Naive B cell (primary cell): ENCODE results near the gene ARHGEF28. TPM values are rescaled to one million over a fixed set of nuclear protein-coding genes. Genes with fewer than 3 reads are reported as not detected.

ENCODE experiments used
- ATAC-seq, 2 donors: fragments of 150-1000 bp; cut with Tn5 transposase; 2 replicates each; pipeline ENCODE4 v1.10.0; 2021; ENCODE audit warnings: low read depth in 2 of 2, mild to moderate bottlenecking in 2 of 2, moderate library complexity in 2 of 2
- DNase-seq: peaks from one replicate; pipeline ENCODE4 v3.0.0; 2022
- H3K27ac Mint-ChIP-seq, 6 donors: one replicate each; pipeline ENCODE4 v1.8.0; 2020 to 2022; ENCODE audit warnings: mild to moderate bottlenecking in 6 of 6, mixed read lengths in 6 of 6, moderate library complexity in 5 of 6, inconsistent platforms in 2 of 6
- H3K27me3 Mint-ChIP-seq, 3 donors: one replicate each; pipeline ENCODE4 v1.8.0; 2021 to 2022; ENCODE audit warnings: mixed read lengths in 3 of 3, mild to moderate bottlenecking in 1 of 3
- H3K36me3 Mint-ChIP-seq, 2 donors: one replicate each; pipeline ENCODE4 v1.8.0; 2020 to 2022; ENCODE audit warnings: mixed read lengths in 2 of 2, inconsistent platforms in 1 of 2, mild to moderate bottlenecking in 1 of 2
- H3K4me1 Mint-ChIP-seq, 3 donors: one replicate each; pipeline ENCODE4 v1.8.0; 2020 to 2022; ENCODE audit warnings: mixed read lengths in 3 of 3, inconsistent platforms in 1 of 3, mild to moderate bottlenecking in 1 of 3, moderate library complexity in 1 of 3
- H3K4me3 Mint-ChIP-seq, 8 donors: one replicate each; pipeline ENCODE4 v1.8.0; 2020 to 2022; ENCODE audit warnings: mild to moderate bottlenecking in 8 of 8, mixed read lengths in 8 of 8, moderate library complexity in 8 of 8, inconsistent platforms in 2 of 8
- H3K9me3 Mint-ChIP-seq, 7 donors: one replicate each; pipeline ENCODE4 v1.8.0; 2020 to 2022; ENCODE audit warnings: mixed read lengths in 7 of 7, mild to moderate bottlenecking in 5 of 7, inconsistent platforms in 2 of 7, moderate library complexity in 1 of 7
- polyA plus RNA-seq, 6 donors: library from polyadenylated mRNA; unstranded; fragments of 300-500 nt; fragmentation: Illumina TruSeq; gene quantifications; one replicate each; pipeline ENCODE4 v1.2.3, GENCODE V29; 2021; ENCODE audit warnings: low read depth in 6 of 6

The ARHGEF28 gene
- polyA plus RNA-seq, 6 donors from 2014 or later: not detected

DNA sequence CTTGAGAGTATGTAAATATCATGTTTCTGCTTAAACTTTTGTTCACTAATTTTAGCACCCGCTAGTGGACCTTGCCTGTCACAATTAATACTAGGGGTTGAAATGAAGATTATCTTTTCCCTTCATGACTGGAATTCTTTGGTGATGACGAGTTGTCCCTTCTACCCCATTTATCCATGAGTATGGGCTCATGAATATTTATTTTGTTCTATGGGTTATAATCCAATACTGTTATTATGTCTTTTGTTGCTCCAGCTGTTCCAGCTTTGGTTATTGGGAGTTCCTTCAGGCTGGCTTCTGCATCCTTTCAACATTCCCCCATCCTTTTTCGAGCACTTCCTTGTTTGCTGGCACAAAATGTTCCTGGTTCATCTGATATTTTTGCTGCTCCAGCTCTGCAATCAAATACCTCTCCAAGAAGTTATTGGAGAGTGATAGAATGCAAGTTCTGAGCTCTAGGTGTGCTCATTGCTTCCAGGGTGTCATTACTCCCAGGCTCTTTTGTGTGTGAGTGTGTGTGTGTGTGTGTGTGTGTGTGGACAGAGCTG lies 19.7 kb upstream of the ARHGEF28 start:
- ATAC-seq: no peak
- Mint-ChIP-seq H3K4me1 (no peaks in the 10 kb centered on the region), H3K9me3 (peaks cover 2 to 9% (median 5%) of the 10 kb centered on the region in 7 donors), H3K4me3 (no peak overlapping the region), H3K27me3 (peaks cover 11 to 25% (median 14%) of the 10 kb centered on the region in 3 donors), H3K27ac (no peak overlapping the region), H3K36me3 (peaks cover 4 to 7% of the 10 kb centered on the region in 2 donors)
- DNase-seq: no peak

DNA sequence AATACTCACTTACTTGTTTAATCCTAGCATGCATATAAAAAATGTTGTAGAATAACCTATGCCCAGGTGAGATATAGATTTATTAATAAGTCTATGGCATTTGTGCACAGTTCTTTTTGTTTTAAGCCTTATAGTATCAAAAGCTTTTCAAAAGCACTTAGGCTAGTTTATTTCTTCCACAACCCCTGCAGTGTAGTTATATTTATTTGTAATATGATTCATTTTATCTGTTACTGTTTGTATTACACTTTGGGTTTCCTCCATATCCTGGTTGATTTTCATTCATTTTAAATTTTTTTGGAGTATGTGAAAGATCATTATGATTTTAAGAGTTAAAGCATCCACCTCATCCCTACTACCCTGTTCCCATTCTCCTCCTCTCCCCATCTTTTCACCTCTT lies 18.8 kb upstream of the ARHGEF28 start:
- H3K36me3 Mint-ChIP-seq: no peaks in the 10 kb centered on the region
- H3K9me3 Mint-ChIP-seq: peaks cover 0 to 3% (median 0%) of the 10 kb centered on the region in 7 donors
- DNase-seq (no peak), ATAC-seq (no peak)
- no peaks in the 10 kb centered on the region for H3K4me1 Mint-ChIP-seq
- no peak overlapping the region for H3K27ac Mint-ChIP-seq
- H3K27me3 Mint-ChIP-seq: peaks cover 11 to 23% (median 17%) of the 10 kb centered on the region in 3 donors
- no peak overlapping the region for H3K4me3 Mint-ChIP-seq

DNA sequence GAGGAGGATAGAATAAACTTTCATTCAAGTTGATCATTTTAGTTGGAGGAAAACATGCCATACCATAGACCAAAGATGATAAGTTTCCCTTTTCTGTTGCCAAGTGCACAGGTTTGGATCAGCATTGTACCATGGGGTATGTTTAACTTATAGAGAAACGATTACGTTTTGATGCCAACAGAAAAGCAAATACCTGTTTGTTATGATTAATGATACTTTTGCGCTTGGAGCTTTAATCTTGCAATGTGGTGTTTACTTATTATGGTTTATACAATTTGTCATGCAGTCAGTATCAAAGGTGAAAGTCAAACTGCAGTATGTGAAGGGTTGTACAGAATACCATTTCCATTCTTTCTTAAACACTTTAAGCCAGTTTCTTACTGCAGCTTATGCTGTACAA lies 13.2 kb upstream of the ARHGEF28 start:
- peaks cover 22 to 54% (median 23%) of the 10 kb centered on the region in 3 donors for H3K27me3 Mint-ChIP-seq
- no peak overlapping the region for H3K4me3 Mint-ChIP-seq
- no peaks in the 10 kb centered on the region for H3K4me1 Mint-ChIP-seq
- H3K36me3 Mint-ChIP-seq: no peaks in the 10 kb centered on the region
- ATAC-seq: no peak
- DNase-seq: no peak
- H3K27ac Mint-ChIP-seq: peak overlapping the region in 1 of 6 donors; percentile 26
- peaks cover 0 to 3% (median 0%) of the 10 kb centered on the region in 7 donors for H3K9me3 Mint-ChIP-seq

DNA sequence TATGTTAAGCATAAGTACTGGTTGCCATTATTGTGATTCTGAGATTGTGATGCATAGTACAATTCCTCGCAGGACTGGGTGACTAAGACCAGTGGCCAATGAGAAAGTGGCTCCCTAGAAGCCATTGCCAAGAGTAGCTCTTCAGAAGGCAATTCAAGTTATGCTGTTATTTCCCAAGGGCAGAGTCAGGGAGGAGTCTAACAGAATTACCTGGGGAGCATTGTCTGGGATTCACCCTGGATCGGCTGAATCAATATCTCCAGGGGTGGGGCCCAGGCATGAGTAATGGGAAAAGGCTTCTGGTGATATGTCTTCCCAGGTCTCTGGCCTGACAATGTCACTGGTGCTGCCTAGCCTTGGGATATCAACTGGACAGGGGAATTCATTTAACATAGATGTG lies 10.9 kb upstream of the ARHGEF28 start:
- no peak overlapping the region for H3K4me3 Mint-ChIP-seq
- peaks cover 28 to 58% (median 29%) of the 10 kb centered on the region in 3 donors for H3K27me3 Mint-ChIP-seq
- H3K9me3 Mint-ChIP-seq: peaks cover 0 to 3% (median 0%) of the 10 kb centered on the region in 7 donors
- no peak for ATAC-seq
- no peaks in the 10 kb centered on the region for H3K36me3 Mint-ChIP-seq
- H3K27ac Mint-ChIP-seq: no peak overlapping the region
- H3K4me1 Mint-ChIP-seq: no peaks in the 10 kb centered on the region
- DNase-seq: no peak

DNA sequence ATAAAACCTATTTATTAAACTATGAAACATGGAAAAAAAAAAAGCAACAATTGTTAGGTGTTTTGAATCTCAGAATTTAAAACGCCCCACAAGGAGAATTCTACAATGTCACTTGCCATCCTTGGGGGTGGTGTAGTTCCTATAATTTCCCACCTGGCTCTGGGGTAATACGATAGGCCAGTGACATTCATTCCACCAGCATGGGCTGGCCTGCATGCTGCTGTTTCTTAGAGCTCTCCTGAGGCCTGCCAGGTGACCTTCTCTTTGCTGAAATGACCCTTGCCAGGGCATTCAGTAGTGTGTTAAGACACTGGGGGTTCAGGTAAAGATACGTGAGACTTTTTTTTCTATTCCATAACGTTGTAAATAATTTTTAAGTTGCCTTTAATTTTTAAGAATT lies 10.0 kb upstream of the ARHGEF28 start:
- H3K9me3 Mint-ChIP-seq: peaks cover 0 to under 1% (median 0%) of the 10 kb centered on the region in 7 donors
- ATAC-seq: no peak
- no peak overlapping the region for H3K27ac Mint-ChIP-seq
- no peak for DNase-seq
- peaks cover 24 to 49% (median 29%) of the 10 kb centered on the region in 3 donors for H3K27me3 Mint-ChIP-seq
- no peaks in the 10 kb centered on the region for H3K4me1 Mint-ChIP-seq
- no peaks in the 10 kb centered on the region for H3K36me3 Mint-ChIP-seq
- no peak overlapping the region for H3K4me3 Mint-ChIP-seq

DNA sequence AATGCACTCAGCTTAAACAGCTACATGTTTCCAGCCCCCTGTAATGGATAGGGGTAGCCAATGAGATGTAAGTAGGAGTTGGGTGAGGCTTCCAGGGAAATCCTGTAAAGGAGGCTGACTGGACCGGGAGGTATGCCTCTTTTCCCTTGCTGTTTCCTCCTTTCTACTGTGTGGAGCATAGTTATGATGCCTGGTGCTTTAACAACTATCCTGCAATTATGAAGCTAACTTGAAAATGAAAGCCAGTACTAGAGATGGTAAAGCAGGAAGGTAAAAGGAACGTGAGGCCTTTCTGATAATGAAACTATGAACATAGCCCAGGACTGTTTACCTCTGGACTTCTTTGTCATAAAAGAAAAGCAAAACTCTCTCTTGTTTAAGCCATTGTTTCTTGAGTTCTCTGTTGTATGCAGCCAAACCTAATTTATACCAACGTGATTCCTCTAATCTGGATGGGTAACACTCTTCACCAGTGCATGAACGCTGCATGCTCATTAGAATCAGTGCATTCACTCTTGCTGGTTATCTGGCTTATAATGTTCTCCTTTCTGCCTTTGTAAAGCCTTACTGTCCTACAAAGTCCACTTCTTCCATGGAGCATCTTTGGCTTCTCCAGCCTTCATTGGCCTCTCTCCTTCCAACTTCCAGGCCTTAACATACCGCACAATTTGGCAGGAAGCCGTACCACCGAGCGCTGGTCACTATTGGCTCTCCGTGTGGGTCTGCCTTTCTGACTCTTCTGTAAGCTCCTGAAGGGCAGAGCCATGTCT lies 8.3 kb upstream of the ARHGEF28 start:
- ATAC-seq (no peak), DNase-seq (no peak)
- no peaks in the 10 kb centered on the region for H3K36me3 Mint-ChIP-seq
- H3K4me1 Mint-ChIP-seq: no peaks in the 10 kb centered on the region
- H3K27ac Mint-ChIP-seq: no peak overlapping the region
- no peak overlapping the region for H3K4me3 Mint-ChIP-seq
- H3K9me3 Mint-ChIP-seq: no peaks in the 10 kb centered on the region
- H3K27me3 Mint-ChIP-seq: peaks cover 32 to 43% (median 34%) of the 10 kb centered on the region in 3 donors

DNA sequence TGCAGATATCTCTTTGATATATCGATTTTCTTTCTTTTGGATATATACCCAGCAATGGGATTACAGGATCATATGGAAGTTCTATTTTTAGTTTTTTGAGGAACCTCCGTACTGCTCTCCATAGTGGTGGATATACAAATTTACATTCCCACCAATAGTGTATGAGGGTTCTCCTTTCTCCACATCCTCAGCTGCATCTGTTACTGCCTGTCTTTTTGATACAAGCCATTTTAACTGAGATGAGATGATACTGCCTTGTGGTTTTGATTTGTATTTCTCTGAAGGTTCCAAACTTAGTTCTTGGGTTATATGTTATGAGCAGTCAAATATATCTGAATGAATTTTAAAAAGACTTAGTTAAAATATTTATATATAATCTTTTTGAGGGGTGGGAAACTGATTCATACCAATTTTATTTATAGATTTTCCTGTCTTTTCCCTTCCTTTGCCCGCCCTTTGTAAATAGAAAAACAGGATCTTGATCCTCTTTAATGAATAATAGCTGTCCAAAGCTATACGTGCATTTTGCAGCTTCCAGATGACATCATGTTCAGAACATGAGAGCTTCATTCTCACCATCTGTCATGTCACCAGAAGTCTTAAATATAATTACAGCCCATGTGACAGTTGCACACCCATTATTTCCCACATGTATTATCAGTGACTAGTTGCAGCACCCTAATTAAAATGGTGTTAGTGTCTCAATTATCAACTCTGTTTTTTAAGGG lies 6.2 kb upstream of the ARHGEF28 start:
- H3K36me3 Mint-ChIP-seq: no peaks in the 10 kb centered on the region
- H3K27me3 Mint-ChIP-seq: peaks cover 31 to 42% (median 37%) of the 10 kb centered on the region in 3 donors
- no peak overlapping the region for H3K27ac Mint-ChIP-seq
- no peaks in the 10 kb centered on the region for H3K4me1 Mint-ChIP-seq
- no peaks in the 10 kb centered on the region for H3K9me3 Mint-ChIP-seq
- no peak for DNase-seq
- no peak for ATAC-seq
- H3K4me3 Mint-ChIP-seq: no peak overlapping the region

DNA sequence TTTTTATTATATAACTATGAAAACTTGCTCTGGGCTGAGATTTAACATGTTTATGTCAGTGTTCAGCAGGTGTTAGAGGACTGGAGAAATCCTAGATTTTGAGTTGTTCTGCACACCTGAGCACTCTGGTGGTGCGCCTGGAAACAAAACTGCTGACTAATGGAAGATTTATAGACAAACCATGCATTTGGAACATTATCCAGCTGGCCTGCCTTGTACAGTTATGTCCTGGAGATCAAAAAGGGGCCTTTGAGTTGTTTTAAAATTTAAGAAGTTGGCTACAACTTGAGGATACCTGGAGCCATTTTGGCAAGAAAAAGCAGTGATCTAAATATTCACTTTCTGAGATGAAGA lies 5.7 kb upstream of the ARHGEF28 start:
- Mint-ChIP-seq H3K9me3 (no peaks in the 10 kb centered on the region), H3K27ac (no peak overlapping the region), H3K4me3 (no peak overlapping the region), H3K4me1 (peaks cover 0 to 2% (median 0%) of the 10 kb centered on the region in 3 donors), H3K36me3 (no peaks in the 10 kb centered on the region), H3K27me3 (peaks cover 27 to 41% (median 37%) of the 10 kb centered on the region in 3 donors)
- DNase-seq: no peak
- ATAC-seq: no peak

DNA sequence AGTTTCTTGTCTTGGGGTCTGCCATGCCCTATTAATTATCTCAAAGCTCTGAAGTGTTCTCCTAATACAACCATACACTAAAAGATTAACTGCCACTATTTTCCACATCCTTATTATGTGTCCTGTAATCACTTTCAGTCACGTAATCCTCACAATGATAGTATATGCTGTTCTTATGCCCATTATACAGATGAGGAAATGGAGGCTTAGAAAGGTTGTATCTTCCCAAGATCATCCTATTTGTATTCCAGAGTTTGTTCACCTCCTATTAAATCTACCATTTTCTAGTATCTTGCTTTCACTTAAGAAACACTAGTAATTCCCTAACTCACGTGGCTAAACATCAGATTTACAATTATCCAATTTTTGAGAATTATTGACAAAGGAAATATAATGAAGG lies 2.9 kb upstream of the ARHGEF28 start:
- DNase-seq (no peak), ATAC-seq (no peak)
- no peaks in the 10 kb centered on the region for H3K9me3 Mint-ChIP-seq
- peaks cover 0 to 10% (median 0%) of the 10 kb centered on the region in 3 donors for H3K4me1 Mint-ChIP-seq
- H3K4me3 Mint-ChIP-seq: no peak overlapping the region
- H3K27me3 Mint-ChIP-seq: peaks cover 32 to 48% (median 37%) of the 10 kb centered on the region in 3 donors
- no peak overlapping the region for H3K27ac Mint-ChIP-seq
- no peaks in the 10 kb centered on the region for H3K36me3 Mint-ChIP-seq

DNA sequence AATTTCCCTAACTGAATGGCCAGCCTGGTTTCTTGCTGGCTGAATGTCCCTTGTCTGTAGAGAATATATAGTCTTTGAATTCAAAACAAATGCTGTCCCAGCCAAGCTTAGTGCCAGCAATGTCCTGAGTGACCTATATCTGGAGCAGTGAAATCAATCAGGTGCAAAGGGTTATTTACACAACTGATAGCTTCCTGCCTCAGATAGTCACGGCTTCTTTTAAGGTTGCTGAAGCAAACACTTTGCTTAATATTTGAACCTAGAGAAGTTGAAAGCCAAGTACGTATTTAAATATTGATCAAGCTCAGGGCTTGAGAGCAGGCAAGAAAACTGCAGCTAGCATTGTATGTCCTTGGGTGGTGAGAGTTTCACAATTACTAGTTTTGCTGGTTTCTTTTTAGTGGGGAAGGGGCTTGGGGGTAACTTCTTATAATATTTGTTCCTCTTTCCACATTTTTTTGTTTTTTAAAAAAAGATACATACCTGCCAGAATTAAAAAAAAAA lies 2.0 kb upstream of the ARHGEF28 start:
- DNase-seq: no peak
- Mint-ChIP-seq H3K27me3 (peaks cover 35 to 54% (median 36%) of the 10 kb centered on the region in 3 donors), H3K27ac (no peak overlapping the region), H3K36me3 (no peaks in the 10 kb centered on the region), H3K9me3 (no peaks in the 10 kb centered on the region), H3K4me3 (no peak overlapping the region), H3K4me1 (peaks cover 0 to 10% (median 0%) of the 10 kb centered on the region in 3 donors)
- no peak for ATAC-seq

DNA sequence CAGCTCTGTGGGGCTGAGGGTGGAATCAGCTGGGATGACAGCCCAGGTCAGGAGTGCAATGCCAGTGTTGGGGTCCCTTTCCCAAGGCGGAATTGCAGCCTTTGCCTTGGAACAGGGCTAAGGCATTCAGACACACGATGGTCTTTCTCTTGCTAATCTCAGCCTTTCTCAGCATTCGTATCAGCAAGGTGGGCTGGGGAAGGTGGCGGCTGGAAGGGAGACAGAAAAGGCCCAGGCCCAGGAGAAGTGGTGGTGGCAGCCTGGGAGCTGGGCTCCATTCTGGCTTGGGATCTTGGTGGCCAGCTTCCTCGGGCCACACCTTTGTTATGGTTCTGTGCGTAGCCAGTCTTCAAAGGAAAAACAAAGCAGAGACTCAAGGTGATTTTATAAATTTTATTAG lies 1.1 kb upstream of the ARHGEF28 start:
- Mint-ChIP-seq H3K9me3 (no peaks in the 10 kb centered on the region), H3K27ac (no peak overlapping the region), H3K4me3 (peak overlapping the region in 2 of 8 donors; percentile 64 to 71), H3K27me3 (peaks cover 36 to 53% (median 41%) of the 10 kb centered on the region in 3 donors), H3K4me1 (peaks cover 0 to 10% (median 0%) of the 10 kb centered on the region in 3 donors), H3K36me3 (no peaks in the 10 kb centered on the region)
- ATAC-seq: no peak
- DNase-seq: no peak

DNA sequence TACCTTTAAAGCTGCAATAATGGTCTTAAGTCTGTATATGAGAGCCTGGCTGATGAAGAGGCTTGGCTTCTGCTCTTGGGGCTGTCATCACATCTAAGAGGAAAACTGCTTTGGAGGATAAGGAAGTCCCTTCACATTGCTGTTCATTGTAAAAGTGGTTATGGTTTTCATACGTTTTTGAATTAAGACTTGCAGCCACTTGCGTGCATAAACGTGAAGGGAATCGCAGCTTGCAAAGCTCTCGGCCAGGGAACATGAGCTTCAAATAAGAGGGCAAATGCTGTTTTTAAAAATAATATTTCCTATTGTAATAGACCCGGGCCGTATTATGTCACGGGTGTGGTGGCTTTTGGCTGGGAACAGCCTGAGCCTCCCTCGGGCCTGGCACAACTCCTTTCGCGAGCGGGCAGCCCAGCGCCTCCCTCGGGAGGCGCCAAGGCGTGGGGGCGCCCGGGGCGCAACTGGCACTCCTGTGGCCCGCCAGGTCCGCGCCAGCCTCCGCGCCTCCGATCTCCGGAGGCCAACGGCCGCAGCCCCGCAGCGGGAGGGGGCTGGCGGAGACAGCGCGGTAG lies 538 bp upstream of the ARHGEF28 start:
- no peaks in the 10 kb centered on the region for H3K36me3 Mint-ChIP-seq
- H3K9me3 Mint-ChIP-seq: no peaks in the 10 kb centered on the region
- ATAC-seq (no peak), DNase-seq (no peak)
- H3K27me3 Mint-ChIP-seq: peaks cover 31 to 52% (median 42%) of the 10 kb centered on the region in 3 donors
- peak overlapping the region; percentile 23 to 86 (median 72) for H3K4me3 Mint-ChIP-seq
- H3K4me1 Mint-ChIP-seq: peaks cover 0 to 10% (median 0%) of the 10 kb centered on the region in 3 donors
- no peak overlapping the region for H3K27ac Mint-ChIP-seq

DNA sequence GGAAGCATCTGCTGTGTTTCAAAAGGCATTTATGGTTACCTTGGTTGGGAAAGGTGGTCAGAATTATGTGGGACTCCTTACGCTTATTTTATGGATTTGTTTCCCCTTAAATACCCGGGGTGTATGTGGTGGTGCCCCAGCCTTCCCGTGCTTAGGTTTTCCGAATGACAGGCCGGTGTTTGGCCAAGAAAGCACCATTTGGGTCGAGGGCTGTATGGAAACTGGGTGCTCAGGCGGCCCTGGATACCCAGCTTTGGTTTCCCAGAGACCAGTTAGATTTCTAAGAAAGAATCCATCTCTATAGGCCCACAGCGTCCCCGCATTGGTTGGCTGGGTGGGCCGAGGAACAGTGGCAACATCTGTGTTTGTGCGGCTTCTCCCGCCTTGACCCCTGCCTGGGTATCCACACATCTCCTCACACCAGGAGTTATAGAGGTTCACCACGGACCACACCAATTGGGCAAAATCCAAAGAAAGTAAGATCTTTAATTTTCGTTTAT lies 868 bp downstream of the ARHGEF28 start:
- peaks cover 33 to 50% (median 42%) of the 10 kb centered on the region in 3 donors for H3K27me3 Mint-ChIP-seq
- H3K27ac Mint-ChIP-seq: no peak overlapping the region
- no peaks in the 10 kb centered on the region for H3K36me3 Mint-ChIP-seq
- H3K9me3 Mint-ChIP-seq: no peaks in the 10 kb centered on the region
- H3K4me1 Mint-ChIP-seq: peaks cover 0 to 10% (median 0%) of the 10 kb centered on the region in 3 donors
- peak overlapping the region; percentile 2 to 67 (median 43) for H3K4me3 Mint-ChIP-seq
- no peak for DNase-seq
- no peak for ATAC-seq
